CD14-positive monocyte (primary cell): ENCODE measurements around the gene UBE2E2. TPM values are rescaled to one million over a fixed set of nuclear protein-coding genes. Genes with fewer than 3 reads are reported as not detected.

ENCODE experiments used
- DNase-seq, 3 donors: peaks; one replicate each; pipeline ENCODE4 v3.0.0-alpha.2; 2011 to 2022
- H2AFZ ChIP-seq: 2 replicates; pipeline ENCODE4 v1.6.0; 2012; ENCODE audit warnings: mild to moderate bottlenecking, low read depth, low read length, inconsistent platforms; ENCODE audit not compliant: insufficient read depth, poor library complexity, severe bottlenecking
- H3K27ac ChIP-seq, 2 donors: 1 replicate in 1 of 2; 2 replicates in 1 of 2; pipeline ENCODE4 v1.5.1; 2012 to 2013; ENCODE audit warnings: low read length in 2 of 2, control low read depth in 1 of 2, inconsistent platforms in 1 of 2, low read depth in 1 of 2, mild to moderate bottlenecking in 1 of 2
- H3K27me3 ChIP-seq, 2 donors: one replicate each; pipeline versions ENCODE4 v1.6.0 to v1.6.1; 2011 to 2013; ENCODE audit warnings: low read length in 2 of 2; ENCODE audit not compliant: control insufficient read depth in 2 of 2, insufficient read depth in 2 of 2
- H3K36me3 ChIP-seq, 2 donors: replicated peaks in 1 of 2; 1 replicate in 1 of 2; 2 replicates in 1 of 2; pipeline versions ENCODE4 v1.5.1 to v1.6.1; 2012 to 2013; ENCODE audit warnings: low read length in 2 of 2, control low read depth in 1 of 2, inconsistent platforms in 1 of 2, mild to moderate bottlenecking in 1 of 2; ENCODE audit not compliant: insufficient read depth in 2 of 2, control insufficient read depth in 1 of 2
- H3K4me1 ChIP-seq, 2 donors: 1 replicate in 1 of 2; 2 replicates in 1 of 2; pipeline versions ENCODE4 v1.5.1 to v1.6.1; 2012 to 2013; ENCODE audit warnings: low read length in 2 of 2, control low read depth in 1 of 2, inconsistent platforms in 1 of 2, mild to moderate bottlenecking in 1 of 2, moderate library complexity in 1 of 2; ENCODE audit not compliant: insufficient read depth in 2 of 2, control insufficient read depth in 1 of 2
- H3K4me2 ChIP-seq: replicated peaks from 2 replicates; pipeline ENCODE3; 2012; ENCODE audit warnings: low read length, moderate library complexity, mild to moderate bottlenecking; ENCODE audit not compliant: poor library complexity, severe bottlenecking; ENCODE audit errors: extremely low read depth
- H3K4me3 ChIP-seq, 3 experiments: fragments of 200-600 bp in 1 of 3; sonication (generic) in 1 of 3; replicated peaks in 1 of 3; 1 replicate in 2 of 3; 2 replicates in 1 of 3; pipeline ENCODE4 v1.5.1; 2011 to 2013; ENCODE audit warnings: low read length in 3 of 3, mild to moderate bottlenecking in 3 of 3, control low read depth in 2 of 3, low read depth in 2 of 3, inconsistent platforms in 1 of 3, moderate library complexity in 1 of 3
- H3K79me2 ChIP-seq: 2 replicates; pipeline ENCODE4 v1.6.0; 2012; ENCODE audit warnings: mild to moderate bottlenecking, control low read depth, inconsistent platforms, low read length, moderate library complexity; ENCODE audit not compliant: insufficient read depth
- H3K9ac ChIP-seq: 2 replicates; pipeline ENCODE4 v1.6.0; 2017; ENCODE audit warnings: low read length, mild to moderate bottlenecking; ENCODE audit not compliant: insufficient read depth, poor library complexity, severe bottlenecking
- H3K9me3 ChIP-seq, 2 donors: replicated peaks in 1 of 2; 1 replicate in 1 of 2; 2 replicates in 1 of 2; pipeline versions ENCODE4 v1.5.1 to v1.6.1; 2012 to 2013; ENCODE audit warnings: low read length in 2 of 2, control low read depth in 1 of 2; ENCODE audit not compliant: control insufficient read depth in 1 of 2, insufficient read depth in 1 of 2
- H4K20me1 ChIP-seq: 2 replicates; pipeline ENCODE4 v1.6.0; 2012; ENCODE audit warnings: mild to moderate bottlenecking, low read length, control low read depth, moderate library complexity; ENCODE audit not compliant: insufficient read depth
- H3K27ac Mint-ChIP-seq, 7 donors: one replicate each; pipeline ENCODE4 v1.8.0; 2020; ENCODE audit warnings: mild to moderate bottlenecking in 7 of 7, mixed read lengths in 7 of 7, moderate library complexity in 6 of 7, inconsistent platforms in 2 of 7
- H3K27me3 Mint-ChIP-seq, 3 donors: one replicate each; pipeline ENCODE4 v1.8.0; 2021 to 2022; ENCODE audit warnings: low read depth in 3 of 3, mild to moderate bottlenecking in 3 of 3, mixed read lengths in 3 of 3, moderate library complexity in 3 of 3, inconsistent platforms in 1 of 3
- H3K36me3 Mint-ChIP-seq, 2 donors: one replicate each; pipeline ENCODE4 v1.8.0; 2020; ENCODE audit warnings: mixed read lengths in 2 of 2, inconsistent platforms in 1 of 2, mild to moderate bottlenecking in 1 of 2
- H3K4me1 Mint-ChIP-seq: one replicate; pipeline ENCODE4 v1.8.0; 2020; ENCODE audit warnings: mild to moderate bottlenecking, mixed read lengths
- H3K4me3 Mint-ChIP-seq, 2 donors: one replicate each; pipeline ENCODE4 v1.8.0; 2020; ENCODE audit warnings: mild to moderate bottlenecking in 2 of 2, mixed read lengths in 2 of 2, moderate library complexity in 1 of 2
- H3K9me3 Mint-ChIP-seq, 7 donors: one replicate each; pipeline ENCODE4 v1.8.0; 2020 to 2022; ENCODE audit warnings: mixed read lengths in 7 of 7, mild to moderate bottlenecking in 6 of 7, moderate library complexity in 6 of 7, inconsistent platforms in 2 of 7
- CTCF ChIP-seq: fragments of 200-600 bp; IDR thresholded peaks from one replicate; pipeline ENCODE4 v1.8.0; 2022; ENCODE audit warnings: antibody characterized with exemption, mild to moderate bottlenecking
- WGBS: methylation state at CpG from one replicate; pipeline ENCODE4 v1.1.5; 2013; ENCODE audit warnings: missing lambda C conversion rate; ENCODE audit not compliant: insufficient coverage; 5-methylcytosine and 5-hydroxymethylcytosine counted together
- intact Hi-C, 2 donors: fragments of 100-400 bp; cut with micrococcal nuclease; formaldehyde crosslinking; loops; one replicate each; pipeline versions ENCODE4 v1.15.0 to v1.15.1; 2023
- polyA plus RNA-seq, 3 donors: library from polyadenylated mRNA; depleted of rRNA in 1 of 3; unstranded in 2 of 3; stranded (reverse) in 1 of 3; fragments of 300-500 nt in 2 of 3; fragments of >200 nt in 1 of 3; fragmentation: Illumina TruSeq in 2 of 3; gene quantifications; 1 replicate in 2 of 3; 2 replicates in 1 of 3; pipeline ENCODE4 v1.2.3, GENCODE V29; 2012 to 2021

UBE2E2 gene
- polyA plus RNA-seq, 3 donors, result 25.8 to 78.0 (median 66.3) TPM

GRCh38 chr3:23450051-23450450 lies 246.9 kb downstream of the UBE2E2 start:
- intact Hi-C loops, result no loop called here
- no CpG with 5 or more reads among the region's 2 CpGs for WGBS
- H3K4me1 Mint-ChIP-seq, result peaks cover 8% of the 10 kb centered on the region

GRCh38 chr3:23450806-23451205 lies 247.7 kb downstream of the UBE2E2 start:
- Mint-ChIP-seq H3K27me3 (peaks cover 0 to 2% (median 0%) of the 10 kb centered on the region in 3 donors), H3K27ac (no peak overlapping the region), H3K36me3 (no peaks in the 10 kb centered on the region), H3K4me1 (peaks cover 15% of the 10 kb centered on the region), H3K9me3 (no peaks in the 10 kb centered on the region), H3K4me3 (no peak overlapping the region)
- H3K4me1 ChIP-seq, result peaks cover 12% of the 10 kb centered on the region in 2 donors
- intact Hi-C loops, result no loop called here
- H2AFZ ChIP-seq, result no peak overlapping the region
- no peaks in the 10 kb centered on the region for H3K27me3 ChIP-seq
- H3K4me3 ChIP-seq, result no peak overlapping the region
- peaks cover 2% of the 10 kb centered on the region for H3K79me2 ChIP-seq
- H3K36me3 ChIP-seq, result no peaks in the 10 kb centered on the region
- H3K27ac ChIP-seq, result no peak overlapping the region
- no peak overlapping the region for H3K4me2 ChIP-seq
- peaks cover 67% of the 10 kb centered on the region for H4K20me1 ChIP-seq
- no peak overlapping the region for H3K9ac ChIP-seq
- no peaks in the 10 kb centered on the region for H3K9me3 ChIP-seq
- no CpG with 5 or more reads among the region's 2 CpGs for WGBS
- TF ChIP-seq CTCF, result no peak
- DNase-seq, result no peak

More at GRCh38 chr3:23450051-23450450, 246.9 kb downstream of the UBE2E2 start:
- no peak for TF ChIP-seq CTCF
- Histone ChIP-seq H2AFZ (no peak overlapping the region), H3K9me3 (no peaks in the 10 kb centered on the region), H3K27me3 (no peaks in the 10 kb centered on the region), H3K4me3 (no peak overlapping the region), H3K4me1 (peaks cover 4 to 5% of the 10 kb centered on the region in 2 donors), H3K36me3 (no peaks in the 10 kb centered on the region), H3K79me2 (peaks cover 2% of the 10 kb centered on the region), H3K27ac (no peak overlapping the region), H3K9ac (no peak overlapping the region), H4K20me1 (peaks cover 67% of the 10 kb centered on the region), H3K4me2 (no peak overlapping the region)
- Mint-ChIP-seq H3K4me3 (no peak overlapping the region), H3K9me3 (no peaks in the 10 kb centered on the region), H3K27ac (no peak overlapping the region), H3K36me3 (no peaks in the 10 kb centered on the region), H3K27me3 (peaks cover 0 to 2% (median 0%) of the 10 kb centered on the region in 3 donors)
- no peak for DNase-seq
